Measurements from ENCODE around the gene ST3GAL3.

GRCh38 chr1:43913666-43914360, 206.5 kb downstream of the ST3GAL3 start:
- no peak for TF ChIP-seq CTCF (IDR thresholded peaks at IDR 0.05)
- TF ChIP-seq POLR2A (IDR thresholded peaks at IDR 0.05) = no peak

Measured in right lobe of liver (tissue), 4 donors.